Stomach smooth muscle (tissue), 2 donors: ENCODE data around the gene GJC2.

ENCODE experiments used
- H3K27ac ChIP-seq: one replicate; pipeline ENCODE4 v1.7.0; 2013; ENCODE audit warnings: mild to moderate bottlenecking, low read length, inconsistent platforms
- H3K27me3 ChIP-seq, 2 donors: one replicate each; pipeline ENCODE4 v1.7.0; 2013; ENCODE audit warnings: low read length in 2 of 2; ENCODE audit not compliant: insufficient read depth in 2 of 2, control insufficient read depth in 1 of 2
- H3K36me3 ChIP-seq, 2 donors: one replicate each; pipeline ENCODE4 v1.7.0; 2013; ENCODE audit warnings: low read length in 2 of 2; ENCODE audit not compliant: control insufficient read depth in 2 of 2, insufficient read depth in 2 of 2
- H3K4me1 ChIP-seq: one replicate; pipeline ENCODE4 v1.7.0; 2013; ENCODE audit warnings: low read length; ENCODE audit not compliant: control insufficient read depth, insufficient read depth
- H3K4me3 ChIP-seq, 2 donors: one replicate each; pipeline ENCODE4 v1.7.0; 2013; ENCODE audit warnings: low read length in 2 of 2
- H3K9ac ChIP-seq, 2 donors: one replicate each; pipeline ENCODE4 v1.7.0; 2013; ENCODE audit warnings: low read length in 2 of 2, mild to moderate bottlenecking in 1 of 2
- H3K9me3 ChIP-seq, 2 donors: one replicate each; pipeline ENCODE4 v1.7.0; 2013; ENCODE audit warnings: low read length in 2 of 2; ENCODE audit not compliant: control insufficient read depth in 2 of 2
- donor health status: healthy.
- donor health status: Pancreatic carcinoma.

GJC2 gene

GRCh38 chr1:228206582-228207351 lies 57.0 kb downstream of the GJC2 start:
- H3K27me3 ChIP-seq: peaks cover 0 to 7% of the 10 kb centered on the region in 2 donors
- no peak overlapping the region for H3K4me3 ChIP-seq
- H3K4me1 ChIP-seq: no peaks in the 10 kb centered on the region
- no peak overlapping the region for H3K27ac ChIP-seq
- no peaks in the 10 kb centered on the region for H3K36me3 ChIP-seq
- no peak overlapping the region for H3K9ac ChIP-seq
- H3K9me3 ChIP-seq: no peaks in the 10 kb centered on the region

- H3K36me3 ChIP-seq: no peaks in the 10 kb centered on the region
- peaks cover 1% of the 10 kb centered on the region for H3K4me1 ChIP-seq
- H3K27me3 ChIP-seq: peaks cover 1 to 7% of the 10 kb centered on the region in 2 donors
- H3K9ac ChIP-seq: no peak overlapping the region
- no peaks in the 10 kb centered on the region for H3K9me3 ChIP-seq
- no peak overlapping the region for H3K4me3 ChIP-seq
- H3K27ac ChIP-seq: no peak overlapping the region
Observed at GRCh38 chr1:228207381-228207810, 57.7 kb downstream of the GJC2 start.

GRCh38 chr1:228207851-228208821 lies 58.4 kb downstream of the GJC2 start, which contains the start of gene OBSCN:
OBSCN (plus strand) TSS chr1:228208044; CDS start chr1:228211784, 3,740 bp downstream.
- peaks cover 5 to 9% of the 10 kb centered on the region in 2 donors for H3K27me3 ChIP-seq
- H3K36me3 ChIP-seq: no peaks in the 10 kb centered on the region
- H3K4me3 ChIP-seq: no peak within 1 kb of the TSS
- no peak within 1 kb of the TSS for H3K27ac ChIP-seq
- H3K4me1 ChIP-seq: peaks cover 7% of the 10 kb centered on the region
- H3K9ac ChIP-seq: no peak within 1 kb of the TSS
- no peaks in the 10 kb centered on the region for H3K9me3 ChIP-seq

- Histone ChIP-seq H3K9ac (no peak overlapping the region), H3K27me3 (peaks cover 7 to 9% of the 10 kb centered on the region in 2 donors), H3K4me1 (peaks cover 12% of the 10 kb centered on the region), H3K27ac (no peak overlapping the region), H3K4me3 (no peak overlapping the region), H3K9me3 (no peaks in the 10 kb centered on the region), H3K36me3 (no peaks in the 10 kb centered on the region)
Observed at GRCh38 chr1:228208831-228209551, 59.3 kb downstream of the GJC2 start.
